Gastrocnemius medialis (tissue), 4 donors: ENCODE data around the gene COL25A1. TPM values are rescaled to one million over a fixed set of nuclear protein-coding genes. Genes with fewer than 3 reads are reported as not detected.

Source experiments
- ATAC-seq, 2 donors: fragments of 150-250 bp; one replicate each; pipeline ENCODE4 v1.9.1; 2016
- DNase-seq, 2 donors: peaks; one replicate each; pipeline ENCODE4 v3.0.0-alpha.2; 2019
- H3K27ac ChIP-seq, 4 donors: fragments of 200-600 bp; sonication (generic); 1 replicate in 1 of 4; 2 replicates in 3 of 4; pipeline ENCODE4 v1.5.1; 2016 to 2018; ENCODE audit warnings: mild to moderate bottlenecking in 2 of 4, moderate library complexity in 1 of 4
- H3K27me3 ChIP-seq, 3 donors: fragments of 200-600 bp; sonication (generic) in 2 of 3; 1 replicate in 1 of 3; 2 replicates in 2 of 3; pipeline versions ENCODE4 v1.5.1 to v1.6.0; 2016 to 2019; ENCODE audit warnings: mild to moderate bottlenecking in 1 of 3, moderate library complexity in 1 of 3
- H3K36me3 ChIP-seq, 2 donors: fragments of 200-600 bp; sonication (generic) in 1 of 2; one replicate each; pipeline ENCODE4 v1.5.1; 2017 to 2018
- H3K4me1 ChIP-seq, 2 donors: fragments of 200-600 bp; sonication (generic) in 1 of 2; one replicate each; pipeline ENCODE4 v1.5.1; 2016 to 2017; ENCODE audit warnings: mild to moderate bottlenecking in 2 of 2
- H3K4me3 ChIP-seq, 4 donors: fragments of 200-600 bp; sonication (generic) in 3 of 4; 1 replicate in 1 of 4; 2 replicates in 3 of 4; pipeline ENCODE4 v1.5.1; 2016 to 2019; ENCODE audit warnings: mild to moderate bottlenecking in 2 of 4
- H3K9me3 ChIP-seq, 3 donors: fragments of 200-600 bp; sonication (generic) in 2 of 3; 1 replicate in 1 of 3; 2 replicates in 2 of 3; pipeline ENCODE4 v1.5.1; 2016 to 2019
- CTCF ChIP-seq, 5 experiments: fragments of 450-650 bp in 3 of 5; fragments of 200-600 bp in 2 of 5; sonication (generic) in 2 of 5; IDR thresholded peaks in 4 of 5; conservative IDR thresholded peaks in 1 of 5; 1 replicate in 4 of 5; 2 replicates in 1 of 5; pipeline ENCODE4 v1.5.1; 2016 to 2019; ENCODE audit warnings: antibody characterized with exemption in 5 of 5, mild to moderate bottlenecking in 3 of 5, moderate library complexity in 3 of 5
- POLR2A ChIP-seq, 2 donors: fragments of 450-650 bp; IDR thresholded peaks; one replicate each; pipeline ENCODE4 v1.6.1; 2017; ENCODE audit warnings: antibody characterized with exemption in 2 of 2, mild to moderate bottlenecking in 2 of 2, moderate library complexity in 2 of 2
- in situ Hi-C, 4 donors: fragments of 200-750 bp; cut with MboI; loops; one replicate each; pipeline versions ENCODE4 v1.15.0 to v1.8.0; 2017; ENCODE audit warnings: low sequenced_read_pairs in 4 of 4
- intact Hi-C: fragments of 100-400 bp; cut with DNase I; formaldehyde crosslinking; loops from one replicate; pipeline ENCODE4 v1.15.1; 2023; ENCODE audit warnings: low total_unique reads
- total RNA-seq, 4 donors: library from RNA; depleted of rRNA; stranded (reverse); fragments of >200 nt; gene quantifications; one replicate each; pipeline versions ENCODE4 v1.1.0 to v1.2.3, GENCODE V29; 2016

Gene COL25A1
- total RNA-seq, 4 donors from 2014 or later, result 0.27 to 2.0 (median 0.85) TPM; not detected in 1

- ATAC-seq, result no peak
- intact Hi-C loops, result no loop called here
- no peak for DNase-seq
- Histone ChIP-seq H3K27ac (no peak overlapping the region), H3K4me3 (no peak overlapping the region), H3K4me1 (peaks cover 4 to 6% of the 10 kb centered on the region in 2 donors), H3K27me3 (no peaks in the 10 kb centered on the region), H3K9me3 (no peaks in the 10 kb centered on the region), H3K36me3 (no peaks in the 10 kb centered on the region)
- in situ Hi-C loops, result loop anchor here in 1 of 4 donors (25.0 kb wide), 1 partner anchor 482 kb away; no protein-coding TSS in a partner anchor
- TF ChIP-seq CTCF (IDR thresholded peaks at IDR 0.05 in 4 of 5, conservative IDR thresholded peaks at IDR 0.05 in 1 of 5) (no peak), POLR2A (IDR thresholded peaks at IDR 0.05) (no peak)
Measured at GRCh38 chr4:109319156-109319555, 16.7 kb upstream of the COL25A1 start.

GRCh38 chr4:109315818-109316217 is 13.4 kb upstream of the COL25A1 start:
- Histone ChIP-seq H3K4me1 (peaks cover 7 to 14% of the 10 kb centered on the region in 2 donors), H3K4me3 (no peak overlapping the region), H3K9me3 (no peaks in the 10 kb centered on the region), H3K36me3 (no peaks in the 10 kb centered on the region), H3K27me3 (no peaks in the 10 kb centered on the region), H3K27ac (no peak overlapping the region)
- in situ Hi-C loops (loop anchor here in 1 of 4 donors (25.0 kb wide), 1 partner anchor 479 kb away; no protein-coding TSS in a partner anchor), intact Hi-C loops (no loop called here)
- ATAC-seq (no peak), DNase-seq (no peak)
- TF ChIP-seq CTCF (IDR thresholded peaks at IDR 0.05 in 4 of 5, conservative IDR thresholded peaks at IDR 0.05 in 1 of 5) (no peak), POLR2A (IDR thresholded peaks at IDR 0.05) (no peak)

GRCh38 chr4:109315341-109315740 is 12.9 kb upstream of the COL25A1 start:
- DNase-seq (no peak), ATAC-seq (no peak)
- no peak for TF ChIP-seq CTCF (IDR thresholded peaks at IDR 0.05 in 4 of 5, conservative IDR thresholded peaks at IDR 0.05 in 1 of 5)
- no peak for TF ChIP-seq POLR2A (IDR thresholded peaks at IDR 0.05)
- Histone ChIP-seq H3K27me3 (no peaks in the 10 kb centered on the region), H3K27ac (no peak overlapping the region), H3K36me3 (no peaks in the 10 kb centered on the region), H3K9me3 (no peaks in the 10 kb centered on the region), H3K4me1 (peaks cover 7 to 14% of the 10 kb centered on the region in 2 donors), H3K4me3 (no peak overlapping the region)
- in situ Hi-C loops, result loop anchor here in 1 of 4 donors (25.0 kb wide), 1 partner anchor 478 kb away; no protein-coding TSS in a partner anchor
- intact Hi-C loops, result no loop called here

GRCh38 chr4:109313168-109314133 is 11.0 kb upstream of the COL25A1 start:
- ATAC-seq (peak; percentile 96 to 98), DNase-seq (no peak)
- in situ Hi-C loops (loop anchor here in 1 of 4 donors (25.0 kb wide), 1 partner anchor 476 kb away; no protein-coding TSS in a partner anchor), intact Hi-C loops (no loop called here)
- peaks cover 7 to 14% of the 10 kb centered on the region in 2 donors for H3K4me1 ChIP-seq
- no peaks in the 10 kb centered on the region for H3K36me3 ChIP-seq
- peak overlapping the region in 3 of 4 donors; percentile 63 to 75 (median 67) for H3K27ac ChIP-seq
- no peaks in the 10 kb centered on the region for H3K27me3 ChIP-seq
- no peaks in the 10 kb centered on the region for H3K9me3 ChIP-seq
- no peak overlapping the region for H3K4me3 ChIP-seq
- TF ChIP-seq CTCF (IDR thresholded peaks at IDR 0.05 in 4 of 5, conservative IDR thresholded peaks at IDR 0.05 in 1 of 5) (no peak), POLR2A (IDR thresholded peaks at IDR 0.05) (no peak)
